ENCODE data around the gene ABCG8.

ABCG8 gene

DNA sequence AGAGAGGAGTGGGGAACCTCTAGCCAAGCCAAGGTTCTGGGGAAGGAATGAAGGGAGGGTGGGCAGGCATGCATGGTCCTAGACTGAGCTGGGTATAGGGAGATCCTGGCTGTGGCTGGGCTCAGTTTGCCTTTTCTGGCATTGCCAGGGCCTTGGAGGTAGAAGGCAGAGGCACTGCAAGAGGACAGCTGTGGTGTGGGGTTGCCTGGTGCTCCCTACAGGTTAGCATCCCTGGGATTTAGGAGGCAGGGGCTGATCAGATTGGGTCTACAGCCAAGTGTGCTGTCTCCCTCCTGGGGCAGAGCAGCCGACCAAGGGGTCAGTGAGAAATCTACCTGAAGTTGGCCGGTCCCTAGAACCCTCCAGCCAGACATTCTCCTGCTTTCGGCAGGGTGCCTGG is 15.9 kb downstream of the ABCG8 start:
- no peak overlapping the region for H2AFZ ChIP-seq (ENCODE audit: low read length)
- no peak overlapping the region for H3K4me3 ChIP-seq (ENCODE audit: low read length, poor library complexity, severe bottlenecking)
- no peaks in the 10 kb centered on the region for H3K36me3 ChIP-seq (ENCODE audit: insufficient read depth, low read length)
- H3K4me1 ChIP-seq (ENCODE audit: insufficient read depth, low read length, poor library complexity, severe bottlenecking): no peaks in the 10 kb centered on the region
- no peaks in the 10 kb centered on the region for H3K27me3 ChIP-seq (ENCODE audit: insufficient read depth, low read length, poor library complexity, severe bottlenecking)
- TF ChIP-seq EZH2phosphoT487 (IDR thresholded peaks at IDR 0.05; ENCODE audit: borderline replicate concordance) (no peak), CTCF (conservative IDR thresholded peaks at IDR 0.05; ENCODE audit: low read length) (no peak)
- H3K4me2 ChIP-seq (ENCODE audit: low read depth, low read length, poor library complexity, severe bottlenecking): no peak overlapping the region
- H3K9ac ChIP-seq (ENCODE audit: low read depth, low read length, poor library complexity, severe bottlenecking): no peak overlapping the region
- no peaks in the 10 kb centered on the region for H3K9me2 ChIP-seq (replicated peaks; ENCODE audit: low read depth, low read length)
- no peaks in the 10 kb centered on the region for H3F3A ChIP-seq (ENCODE audit: low read depth)
- H3K79me2 ChIP-seq (ENCODE audit: insufficient read depth, low read length): no peaks in the 10 kb centered on the region
- no peaks in the 10 kb centered on the region for H3K9me3 ChIP-seq (ENCODE audit: insufficient read depth, low read depth, low read length)
- no peaks in the 10 kb centered on the region for H4K20me1 ChIP-seq (ENCODE audit: insufficient read depth, low read length, poor library complexity, severe bottlenecking)

GRCh38 chr2:43855292-43855691 is 16.5 kb downstream of the ABCG8 start:
- H3K4me3 ChIP-seq (ENCODE audit: low read length, poor library complexity, severe bottlenecking): no peak overlapping the region
- no peak overlapping the region for H3K4me2 ChIP-seq (ENCODE audit: low read depth, low read length, poor library complexity, severe bottlenecking)
- no peaks in the 10 kb centered on the region for H3K4me1 ChIP-seq (ENCODE audit: insufficient read depth, low read length, poor library complexity, severe bottlenecking)
- no peaks in the 10 kb centered on the region for H3K9me2 ChIP-seq (replicated peaks; ENCODE audit: low read depth, low read length)
- H3K9me3 ChIP-seq (ENCODE audit: insufficient read depth, low read depth, low read length): no peaks in the 10 kb centered on the region
- no peak overlapping the region for H2AFZ ChIP-seq (ENCODE audit: low read length)
- TF ChIP-seq EZH2phosphoT487 (IDR thresholded peaks at IDR 0.05; ENCODE audit: borderline replicate concordance) (no peak), CTCF (conservative IDR thresholded peaks at IDR 0.05; ENCODE audit: low read length) (no peak)
- no peaks in the 10 kb centered on the region for H4K20me1 ChIP-seq (ENCODE audit: insufficient read depth, low read length, poor library complexity, severe bottlenecking)
- no peaks in the 10 kb centered on the region for H3F3A ChIP-seq (ENCODE audit: low read depth)
- no peaks in the 10 kb centered on the region for H3K27me3 ChIP-seq (ENCODE audit: insufficient read depth, low read length, poor library complexity, severe bottlenecking)
- no peaks in the 10 kb centered on the region for H3K36me3 ChIP-seq (ENCODE audit: insufficient read depth, low read length)
- no peaks in the 10 kb centered on the region for H3K79me2 ChIP-seq (ENCODE audit: insufficient read depth, low read length)
- H3K9ac ChIP-seq (ENCODE audit: low read depth, low read length, poor library complexity, severe bottlenecking): no peak overlapping the region

DNA sequence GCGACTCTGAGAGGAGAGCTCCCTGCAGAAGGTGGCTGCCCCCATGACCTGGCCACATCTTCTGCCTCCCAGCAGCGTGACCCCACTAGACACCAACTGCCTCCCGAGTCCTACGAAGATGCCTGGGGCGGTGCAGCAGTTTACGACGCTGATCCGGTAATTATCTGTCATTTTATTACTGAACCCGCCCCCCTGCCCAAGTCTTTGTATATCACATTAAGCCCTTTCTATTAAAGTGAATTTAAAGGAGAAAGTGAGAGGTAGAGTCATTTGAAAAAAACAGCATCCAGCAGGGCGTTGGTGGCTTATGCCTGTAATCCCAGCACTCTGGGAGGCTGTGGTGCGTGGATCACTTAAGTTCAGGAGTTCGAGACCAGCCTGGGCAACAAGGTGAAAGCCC is 33.4 kb downstream of the ABCG8 start:
- H3K9me2 ChIP-seq (replicated peaks; ENCODE audit: low read depth, low read length): no peaks in the 10 kb centered on the region
- H3K4me1 ChIP-seq (ENCODE audit: insufficient read depth, low read length, poor library complexity, severe bottlenecking): no peaks in the 10 kb centered on the region
- H3K36me3 ChIP-seq (ENCODE audit: insufficient read depth, low read length): no peaks in the 10 kb centered on the region
- no peak overlapping the region for H3K4me3 ChIP-seq (ENCODE audit: low read length, poor library complexity, severe bottlenecking)
- no peak overlapping the region for H3K4me2 ChIP-seq (ENCODE audit: low read depth, low read length, poor library complexity, severe bottlenecking)
- H3K9ac ChIP-seq (ENCODE audit: low read depth, low read length, poor library complexity, severe bottlenecking): no peak overlapping the region
- H4K20me1 ChIP-seq (ENCODE audit: insufficient read depth, low read length, poor library complexity, severe bottlenecking): no peaks in the 10 kb centered on the region
- no peaks in the 10 kb centered on the region for H3K9me3 ChIP-seq (ENCODE audit: insufficient read depth, low read depth, low read length)
- H3F3A ChIP-seq (ENCODE audit: low read depth): no peaks in the 10 kb centered on the region
- no peaks in the 10 kb centered on the region for H3K27me3 ChIP-seq (ENCODE audit: insufficient read depth, low read length, poor library complexity, severe bottlenecking)
- H3K79me2 ChIP-seq (ENCODE audit: insufficient read depth, low read length): no peaks in the 10 kb centered on the region
- no peak overlapping the region for H2AFZ ChIP-seq (ENCODE audit: low read length)
- no peak for TF ChIP-seq EZH2phosphoT487 (IDR thresholded peaks at IDR 0.05; ENCODE audit: borderline replicate concordance)
- no peak for TF ChIP-seq CTCF (conservative IDR thresholded peaks at IDR 0.05; ENCODE audit: low read length)

Data from Loucy (cell line).